K562 (cell line): ENCODE results near the gene SND1.

Experiments used
- EP400 ChIP-seq: fragments of 450-650 bp; IDR thresholded peaks from 2 replicates; pipeline ENCODE4 v1.6.1; 2017; ENCODE audit warnings: antibody characterized with exemption, mild to moderate bottlenecking, moderate library complexity
- KAT8 ChIP-seq: fragments of 450-650 bp; IDR thresholded peaks from 2 replicates; pipeline ENCODE4 v1.6.1; 2016; ENCODE audit warnings: low read depth, mild to moderate bottlenecking
- MIER1 ChIP-seq: fragments of 450-650 bp; IDR thresholded peaks from 2 replicates; pipeline ENCODE4 v1.6.1; 2016; ENCODE audit warnings: antibody characterized with exemption, mild to moderate bottlenecking, low read depth
- SRSF1 ChIP-seq: fragments of 200-400 bp; formaldehyde crosslinking; IDR thresholded peaks from 2 replicates; pipeline ENCODE4 v1.6.1; 2017; ENCODE audit warnings: mild to moderate bottlenecking, low read depth, low read length, moderate library complexity
- ZNF507 ChIP-seq: conservative IDR thresholded peaks from 2 replicates; pipeline ENCODE4 v1.6.1; 2017; ENCODE audit warnings: missing genetic modification characterization, missing compliant biosample characterization
- ZNF583 ChIP-seq: fragments of 250-450 bp; sonication (Bioruptor Pico); IDR thresholded peaks from 2 replicates; pipeline ENCODE4 v1.4.0; 2020
- TF ChIP-seq, protein P1 (sequence below): fragments of 450-650 bp; formaldehyde crosslinking; IDR thresholded peaks from 2 replicates; pipeline ENCODE4 v1.4.0; 2022; ENCODE audit warnings: mild to moderate bottlenecking, moderate library complexity

DNA sequence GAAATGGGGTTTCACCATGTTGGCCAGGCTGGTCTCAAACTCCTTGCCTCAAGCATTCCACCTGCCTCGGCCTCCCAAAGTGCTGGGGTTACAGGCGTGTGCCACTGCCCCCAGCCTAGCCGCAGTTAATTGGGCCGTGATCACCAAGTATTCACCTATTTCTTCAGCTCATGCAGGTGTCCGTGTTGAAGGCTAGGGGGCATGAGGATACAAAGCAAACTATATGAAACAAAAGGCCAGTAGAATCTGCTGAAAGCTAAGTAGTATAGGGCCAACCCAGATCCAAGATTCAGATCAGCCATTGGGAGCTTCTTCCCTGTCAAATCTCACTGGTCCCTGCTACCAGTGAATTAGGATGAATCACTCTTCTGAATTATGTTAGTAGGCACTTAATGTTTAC lies 305.9 kb downstream of the SND1 start:
- TF ChIP-seq SRSF1: no peak
- TF ChIP-seq ZNF507 (tag): no peak
- TF ChIP-seq EP400: no peak
- no peak for TF ChIP-seq ZNF583 (CRISPR knock-in tag)
- TF ChIP-seq, protein P1, sequence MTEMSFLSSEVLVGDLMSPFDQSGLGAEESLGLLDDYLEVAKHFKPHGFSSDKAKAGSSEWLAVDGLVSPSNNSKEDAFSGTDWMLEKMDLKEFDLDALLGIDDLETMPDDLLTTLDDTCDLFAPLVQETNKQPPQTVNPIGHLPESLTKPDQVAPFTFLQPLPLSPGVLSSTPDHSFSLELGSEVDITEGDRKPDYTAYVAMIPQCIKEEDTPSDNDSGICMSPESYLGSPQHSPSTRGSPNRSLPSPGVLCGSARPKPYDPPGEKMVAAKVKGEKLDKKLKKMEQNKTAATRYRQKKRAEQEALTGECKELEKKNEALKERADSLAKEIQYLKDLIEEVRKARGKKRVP: no peak
- TF ChIP-seq KAT8: no peak
- TF ChIP-seq MIER1: no peak
